Neutrophil (primary cell): ENCODE measurements around the gene SRRM4.

ENCODE experiments used
- H3K27ac ChIP-seq: fragments of 200-600 bp; sonication (generic); 2 replicates; pipeline ENCODE4 v1.5.1; 2016; ENCODE audit warnings: mild to moderate bottlenecking, moderate library complexity
- H3K27me3 ChIP-seq: fragments of 200-600 bp; sonication (generic); 2 replicates; pipeline ENCODE4 v1.6.0; 2016; ENCODE audit warnings: mild to moderate bottlenecking
- H3K36me3 ChIP-seq: fragments of 200-600 bp; sonication (generic); 2 replicates; pipeline ENCODE4 v1.5.1; 2017
- H3K4me1 ChIP-seq, 2 experiments: fragments of 200-600 bp in 1 of 2; sonication (generic) in 1 of 2; 1 replicate in 1 of 2; 2 replicates in 1 of 2; pipeline versions ENCODE4 v1.5.1 to v1.6.1; 2013 to 2016; ENCODE audit warnings: low read depth in 1 of 2, low read length in 1 of 2, mild to moderate bottlenecking in 1 of 2, moderate library complexity in 1 of 2; ENCODE audit not compliant: control insufficient read depth in 1 of 2, insufficient read depth in 1 of 2
- H3K4me3 ChIP-seq, 2 experiments: fragments of 200-600 bp in 1 of 2; sonication (generic) in 1 of 2; 1 replicate in 1 of 2; 2 replicates in 1 of 2; pipeline ENCODE4 v1.5.1; 2013 to 2016; ENCODE audit warnings: low read depth in 1 of 2, low read length in 1 of 2, mild to moderate bottlenecking in 1 of 2, moderate library complexity in 1 of 2
- H3K9me3 ChIP-seq: fragments of 200-600 bp; sonication (generic); 2 replicates; pipeline ENCODE4 v1.5.1; 2016
- TF ChIP-seq, protein P1 (sequence below): fragments of 200-600 bp; sonication (generic); IDR thresholded peaks from 2 replicates; pipeline ENCODE4 v1.5.1; 2016; ENCODE audit warnings: antibody characterized with exemption

SRRM4 gene

DNA sequence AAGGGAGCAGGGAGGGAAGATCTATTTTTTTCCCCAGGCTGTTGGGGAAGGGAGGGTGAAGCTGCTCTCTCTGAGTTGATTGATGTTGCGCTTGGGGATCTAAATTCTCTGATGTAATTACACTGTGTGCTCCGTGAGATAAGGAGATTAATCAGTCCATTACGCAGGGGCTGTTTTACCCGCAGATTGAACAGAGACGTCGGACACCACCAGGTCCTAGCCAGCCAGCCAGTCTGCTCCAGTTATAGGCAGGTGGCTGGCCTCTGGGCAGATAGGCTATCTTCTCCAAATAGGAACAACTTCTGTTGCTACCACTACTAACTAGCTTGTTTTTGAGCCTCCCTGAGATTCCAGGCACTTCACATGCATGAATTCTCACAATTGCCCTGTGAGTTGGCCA is 91.1 kb downstream of the SRRM4 start:
- no peak overlapping the region for H3K27ac ChIP-seq
- H3K4me1 ChIP-seq, result no peaks in the 10 kb centered on the region
- H3K36me3 ChIP-seq, result no peaks in the 10 kb centered on the region
- H3K4me3 ChIP-seq, result no peak overlapping the region
- H3K27me3 ChIP-seq, result no peaks in the 10 kb centered on the region
- TF ChIP-seq, protein P1, sequence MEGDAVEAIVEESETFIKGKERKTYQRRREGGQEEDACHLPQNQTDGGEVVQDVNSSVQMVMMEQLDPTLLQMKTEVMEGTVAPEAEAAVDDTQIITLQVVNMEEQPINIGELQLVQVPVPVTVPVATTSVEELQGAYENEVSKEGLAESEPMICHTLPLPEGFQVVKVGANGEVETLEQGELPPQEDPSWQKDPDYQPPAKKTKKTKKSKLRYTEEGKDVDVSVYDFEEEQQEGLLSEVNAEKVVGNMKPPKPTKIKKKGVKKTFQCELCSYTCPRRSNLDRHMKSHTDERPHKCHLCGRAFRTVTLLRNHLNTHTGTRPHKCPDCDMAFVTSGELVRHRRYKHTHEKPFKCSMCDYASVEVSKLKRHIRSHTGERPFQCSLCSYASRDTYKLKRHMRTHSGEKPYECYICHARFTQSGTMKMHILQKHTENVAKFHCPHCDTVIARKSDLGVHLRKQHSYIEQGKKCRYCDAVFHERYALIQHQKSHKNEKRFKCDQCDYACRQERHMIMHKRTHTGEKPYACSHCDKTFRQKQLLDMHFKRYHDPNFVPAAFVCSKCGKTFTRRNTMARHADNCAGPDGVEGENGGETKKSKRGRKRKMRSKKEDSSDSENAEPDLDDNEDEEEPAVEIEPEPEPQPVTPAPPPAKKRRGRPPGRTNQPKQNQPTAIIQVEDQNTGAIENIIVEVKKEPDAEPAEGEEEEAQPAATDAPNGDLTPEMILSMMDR, result no peak
- H3K9me3 ChIP-seq, result no peaks in the 10 kb centered on the region

- no peaks in the 10 kb centered on the region for H3K36me3 ChIP-seq
- TF ChIP-seq, protein P1, result no peak
- H3K27ac ChIP-seq, result no peak overlapping the region
- H3K9me3 ChIP-seq, result no peaks in the 10 kb centered on the region
- no peaks in the 10 kb centered on the region for H3K27me3 ChIP-seq
- H3K4me1 ChIP-seq, result no peaks in the 10 kb centered on the region
- H3K4me3 ChIP-seq, result no peak overlapping the region
Measured at GRCh38 chr12:119075222-119075787, 94.0 kb downstream of the SRRM4 start.

GRCh38 chr12:119075918-119076317 is 94.6 kb downstream of the SRRM4 start:
- TF ChIP-seq, protein P1, result no peak
- no peak overlapping the region for H3K27ac ChIP-seq

GRCh38 chr12:119079530-119079929 is 98.2 kb downstream of the SRRM4 start:
- Histone ChIP-seq H3K36me3 (no peaks in the 10 kb centered on the region), H3K4me1 (no peaks in the 10 kb centered on the region), H3K9me3 (no peaks in the 10 kb centered on the region), H3K27ac (no peak overlapping the region), H3K4me3 (no peak overlapping the region), H3K27me3 (no peaks in the 10 kb centered on the region)
- TF ChIP-seq, protein P1, result no peak

More at GRCh38 chr12:119075918-119076317, 94.6 kb downstream of the SRRM4 start:
- no peaks in the 10 kb centered on the region for H3K4me1 ChIP-seq
- no peaks in the 10 kb centered on the region for H3K27me3 ChIP-seq
- H3K9me3 ChIP-seq, result no peaks in the 10 kb centered on the region
- H3K4me3 ChIP-seq, result no peak overlapping the region
- no peaks in the 10 kb centered on the region for H3K36me3 ChIP-seq

DNA sequence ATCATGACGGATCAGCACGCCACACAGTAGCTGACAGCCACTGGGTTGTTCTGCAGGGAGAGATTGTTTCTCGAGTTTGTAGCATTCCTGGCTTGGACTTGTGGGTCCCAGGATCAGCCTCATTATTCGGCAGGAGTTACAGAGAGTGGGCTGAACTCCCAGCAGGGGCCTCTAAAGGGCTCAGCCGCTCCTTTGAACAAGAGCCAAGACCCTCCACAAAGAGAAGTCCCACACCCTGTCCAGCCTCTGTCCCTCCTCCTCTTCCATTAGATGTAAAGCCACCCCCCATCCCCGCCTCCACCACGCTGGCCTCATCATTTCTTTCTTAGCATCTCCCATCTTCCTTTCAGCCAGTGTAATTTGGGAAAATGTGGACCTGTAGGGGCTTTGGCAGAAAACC is 100.7 kb downstream of the SRRM4 start:
- TF ChIP-seq, protein P1, result no peak

More for the DNA sequence above, 100.7 kb downstream of the SRRM4 start:
- H3K9me3 ChIP-seq, result no peaks in the 10 kb centered on the region
- no peaks in the 10 kb centered on the region for H3K36me3 ChIP-seq
- H3K27me3 ChIP-seq, result no peaks in the 10 kb centered on the region
- H3K4me3 ChIP-seq, result no peak overlapping the region
- no peak overlapping the region for H3K27ac ChIP-seq
- no peaks in the 10 kb centered on the region for H3K4me1 ChIP-seq
